ENCODE results near the gene DDRGK1.

GRCh38 chr20:3194617-3195280 lies 9.7 kb downstream of the DDRGK1 start:
- TF ChIP-seq CTCF (conservative IDR thresholded peaks at IDR 0.05; ENCODE audit: low read depth, low read length) (no peak), EZH2phosphoT487 (IDR thresholded peaks at IDR 0.05; ENCODE audit: borderline replicate concordance, low read length) (no peak), EZH2 (IDR thresholded peaks at IDR 0.05; ENCODE audit: low read length, unreplicated experiment) (no peak)
